ENCODE results near the gene SH3TC2. TPM values are rescaled to one million over a fixed set of nuclear protein-coding genes. Genes with fewer than 3 reads are reported as not detected.

The SH3TC2 gene
- total RNA-seq, 1 donor from 2014 or later: 1.4 TPM

- intact Hi-C loops (cut with DNase I): no loop called here
- no peaks in the 10 kb centered on the region for H3K27me3 ChIP-seq
These were observed 55.7 kb downstream of the SH3TC2 start for GRCh38 chr5:149007174-149007573.

GRCh38 chr5:149006426-149006825 lies 56.4 kb downstream of the SH3TC2 start:
- Histone ChIP-seq H3K4me1 (no peaks in the 10 kb centered on the region), H3K27me3 (no peaks in the 10 kb centered on the region), H3K9me3 (no peaks in the 10 kb centered on the region), H3K4me3 (no peak overlapping the region), H3K36me3 (no peaks in the 10 kb centered on the region), H3K27ac (no peak overlapping the region)
- ATAC-seq (no peak), DNase-seq (no peak)
- TF ChIP-seq, protein P1, sequence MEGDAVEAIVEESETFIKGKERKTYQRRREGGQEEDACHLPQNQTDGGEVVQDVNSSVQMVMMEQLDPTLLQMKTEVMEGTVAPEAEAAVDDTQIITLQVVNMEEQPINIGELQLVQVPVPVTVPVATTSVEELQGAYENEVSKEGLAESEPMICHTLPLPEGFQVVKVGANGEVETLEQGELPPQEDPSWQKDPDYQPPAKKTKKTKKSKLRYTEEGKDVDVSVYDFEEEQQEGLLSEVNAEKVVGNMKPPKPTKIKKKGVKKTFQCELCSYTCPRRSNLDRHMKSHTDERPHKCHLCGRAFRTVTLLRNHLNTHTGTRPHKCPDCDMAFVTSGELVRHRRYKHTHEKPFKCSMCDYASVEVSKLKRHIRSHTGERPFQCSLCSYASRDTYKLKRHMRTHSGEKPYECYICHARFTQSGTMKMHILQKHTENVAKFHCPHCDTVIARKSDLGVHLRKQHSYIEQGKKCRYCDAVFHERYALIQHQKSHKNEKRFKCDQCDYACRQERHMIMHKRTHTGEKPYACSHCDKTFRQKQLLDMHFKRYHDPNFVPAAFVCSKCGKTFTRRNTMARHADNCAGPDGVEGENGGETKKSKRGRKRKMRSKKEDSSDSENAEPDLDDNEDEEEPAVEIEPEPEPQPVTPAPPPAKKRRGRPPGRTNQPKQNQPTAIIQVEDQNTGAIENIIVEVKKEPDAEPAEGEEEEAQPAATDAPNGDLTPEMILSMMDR (IDR thresholded peaks at IDR 0.05): no peak
- intact Hi-C loops (cut with DNase I): no loop called here

More at GRCh38 chr5:149007174-149007573, 55.7 kb downstream of the SH3TC2 start:
- ATAC-seq (no peak), DNase-seq (no peak)
- Histone ChIP-seq H3K4me3 (no peak overlapping the region), H3K9me3 (no peaks in the 10 kb centered on the region), H3K27ac (no peak overlapping the region), H3K4me1 (no peaks in the 10 kb centered on the region), H3K36me3 (no peaks in the 10 kb centered on the region)
- TF ChIP-seq, protein P1 (IDR thresholded peaks at IDR 0.05): no peak

DNA sequence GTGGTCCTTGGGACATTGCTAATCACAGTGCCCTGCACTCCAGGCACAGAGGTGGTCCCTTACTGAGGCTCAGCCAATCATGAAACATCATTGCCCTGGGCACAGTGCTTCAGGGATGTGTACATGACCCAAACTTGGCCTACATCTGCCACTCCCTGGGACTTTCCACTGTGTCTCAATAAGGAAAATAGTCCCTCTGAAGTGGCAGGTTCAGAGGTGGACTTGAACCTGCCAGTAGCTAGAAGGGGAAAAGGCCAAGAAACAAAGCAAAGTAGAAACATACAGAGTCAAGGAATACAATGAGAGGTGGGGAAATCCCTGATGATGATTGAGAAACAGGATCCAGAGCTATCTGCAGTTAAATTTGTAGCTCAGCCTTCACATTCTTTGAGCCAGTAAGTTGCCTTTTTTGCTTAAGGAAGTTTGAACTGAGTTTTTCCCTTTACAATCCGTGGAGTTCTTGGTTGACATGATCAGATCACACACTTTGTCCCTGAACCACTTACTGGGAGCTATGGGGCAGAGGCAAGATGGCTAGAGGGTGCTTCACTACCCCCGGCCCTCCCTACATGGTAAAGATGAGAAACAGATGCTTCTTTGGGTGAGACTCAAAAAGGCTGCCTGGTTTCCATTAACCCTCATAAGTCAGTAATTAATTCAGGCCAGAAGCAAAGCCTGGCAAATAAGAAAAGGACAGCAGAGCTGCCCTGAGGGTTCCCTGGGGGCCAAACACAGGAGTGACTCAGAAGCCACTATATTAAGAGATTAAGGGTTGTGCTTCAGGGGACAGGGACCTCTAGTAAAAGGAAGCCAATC lies 57.6 kb downstream of the SH3TC2 start:
- no peaks in the 10 kb centered on the region for H3K9me3 ChIP-seq
- no peaks in the 10 kb centered on the region for H3K36me3 ChIP-seq
- intact Hi-C loops (cut with DNase I): no loop called here
- H3K4me1 ChIP-seq: no peaks in the 10 kb centered on the region
- no peaks in the 10 kb centered on the region for H3K27me3 ChIP-seq
- TF ChIP-seq, protein P1 (IDR thresholded peaks at IDR 0.05): no peak
- H3K4me3 ChIP-seq: no peak overlapping the region
- H3K27ac ChIP-seq: no peak overlapping the region
- ATAC-seq (peak; percentile 21), DNase-seq (no peak)

GRCh38 chr5:149004559-149004958 lies 58.3 kb downstream of the SH3TC2 start:
- H3K4me1 ChIP-seq: no peaks in the 10 kb centered on the region
- H3K27me3 ChIP-seq: no peaks in the 10 kb centered on the region
- H3K9me3 ChIP-seq: no peaks in the 10 kb centered on the region
- ATAC-seq (no peak), DNase-seq (no peak)
- intact Hi-C loops (cut with DNase I): no loop called here
- no peaks in the 10 kb centered on the region for H3K36me3 ChIP-seq
- H3K4me3 ChIP-seq: no peak overlapping the region
- H3K27ac ChIP-seq: no peak overlapping the region
- TF ChIP-seq, protein P1 (IDR thresholded peaks at IDR 0.05): no peak

- no peak overlapping the region for H3K27ac ChIP-seq
- intact Hi-C loops (cut with DNase I): no loop called here
- H3K4me1 ChIP-seq: no peaks in the 10 kb centered on the region
- no peaks in the 10 kb centered on the region for H3K36me3 ChIP-seq
- no peak for DNase-seq
- no peak for ATAC-seq
- H3K4me3 ChIP-seq: no peak overlapping the region
- TF ChIP-seq, protein P1 (IDR thresholded peaks at IDR 0.05): no peak
- H3K27me3 ChIP-seq: no peaks in the 10 kb centered on the region
- H3K9me3 ChIP-seq: no peaks in the 10 kb centered on the region
These were observed 59.8 kb downstream of the SH3TC2 start for GRCh38 chr5:149002761-149003689.

All from upper lobe of right lung (tissue), 1 donor.